GM18499 (cell line): ENCODE data around the gene SENP6.
"Not testable (repeated sequence)": the region's sequence is repeated elsewhere in the genome, so short reads cannot be mapped to it uniquely, and the experiment has no call there.

Source experiments
- ATAC-seq: cut with Tn5 transposase; IDR thresholded peaks from one replicate; pipeline ENCODE4 v1.9.1; 2021; ENCODE audit warnings: moderate number of reproducible peaks; ENCODE audit not compliant: insufficient read depth, unreplicated experiment

The SENP6 gene

GRCh38 chr6:75605635-75606034, 4.0 kb downstream of the SENP6 start:
- ATAC-seq = no peak

GRCh38 chr6:75608304-75608703, 6.6 kb downstream of the SENP6 start:
- no peak for ATAC-seq

GRCh38 chr6:75608956-75609533, 7.4 kb downstream of the SENP6 start:
- ATAC-seq = no peak

DNA sequence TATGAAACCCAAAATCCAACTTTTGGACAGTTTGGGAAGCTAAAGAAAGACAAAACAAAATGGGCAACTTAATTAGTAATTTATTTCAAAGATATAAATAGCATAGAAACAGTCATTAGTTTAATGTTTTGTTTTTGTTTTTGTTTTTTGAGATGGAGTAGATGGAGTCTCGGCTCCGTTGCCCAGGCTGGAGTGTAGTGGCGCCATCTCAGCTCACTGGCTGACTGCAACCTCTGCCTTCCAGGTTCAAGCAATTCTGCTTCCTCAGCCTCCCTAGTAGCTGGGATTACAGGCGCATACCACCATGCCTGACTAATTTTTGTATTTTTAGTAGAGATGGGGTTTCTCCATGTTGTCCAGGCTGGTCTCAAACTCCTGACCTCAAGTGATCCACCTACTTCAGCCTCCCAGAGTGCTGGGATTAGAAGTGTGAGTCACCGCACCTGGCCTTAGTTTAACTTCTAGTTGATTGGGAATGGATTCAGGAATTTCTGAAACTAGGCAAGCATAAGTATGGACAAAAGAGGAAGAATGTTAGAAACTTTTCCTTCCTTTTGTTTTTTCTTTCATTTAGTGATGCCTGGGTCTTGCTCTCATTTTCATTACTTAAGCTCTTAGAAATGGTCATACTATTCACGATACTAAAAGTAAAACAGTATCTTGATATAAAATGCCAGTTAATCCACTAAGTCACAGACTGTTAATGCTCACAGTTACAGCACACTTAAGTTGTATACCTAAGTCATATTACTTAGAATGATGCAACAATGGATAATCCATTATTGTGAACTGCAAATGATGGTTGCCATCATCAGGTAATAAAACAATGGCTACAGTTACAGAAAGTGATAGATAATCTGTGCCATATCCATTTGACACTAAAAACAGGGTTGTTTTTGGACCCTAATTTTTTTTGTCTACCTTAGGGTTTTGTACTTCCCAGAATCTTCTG, 8.2 kb downstream of the SENP6 start:
- ATAC-seq = no peak

GRCh38 chr6:75611011-75611701, 9.5 kb downstream of the SENP6 start:
- ATAC-seq = no peak

DNA sequence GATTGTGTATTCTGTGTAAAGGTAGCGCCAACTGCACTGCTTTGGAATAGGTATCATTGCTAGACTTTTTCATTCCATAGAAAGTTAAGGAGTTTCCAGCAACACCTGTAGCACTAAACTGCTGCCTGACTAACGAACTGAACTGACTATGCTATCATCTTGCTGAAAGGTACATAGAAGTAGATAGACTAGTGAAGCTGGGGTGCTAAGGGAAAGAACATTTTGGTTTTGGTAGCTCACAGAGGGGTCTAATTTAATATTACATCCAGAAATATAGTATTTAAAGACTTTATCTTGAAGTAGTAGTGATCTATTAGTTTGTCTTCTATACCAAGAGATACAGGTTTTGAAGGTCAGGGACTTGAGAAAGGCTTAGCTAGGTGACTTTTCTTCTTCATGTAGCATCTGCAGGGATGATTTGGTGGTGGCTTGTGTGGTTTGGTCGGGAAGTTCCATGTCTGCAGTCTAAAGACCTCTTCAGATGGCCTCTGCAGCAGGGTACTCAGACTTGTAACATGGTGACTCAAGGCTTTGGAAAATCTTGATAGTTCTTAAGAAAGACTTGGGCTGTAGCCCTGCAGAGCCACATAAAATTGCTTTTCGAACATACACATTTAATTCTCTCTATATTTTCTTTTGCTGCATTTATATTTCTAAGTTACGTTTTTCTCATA, 10.2 kb downstream of the SENP6 start:
- ATAC-seq = no peak

- no peak for ATAC-seq
Measured at GRCh38 chr6:75612434-75612833, 10.8 kb downstream of the SENP6 start.

DNA sequence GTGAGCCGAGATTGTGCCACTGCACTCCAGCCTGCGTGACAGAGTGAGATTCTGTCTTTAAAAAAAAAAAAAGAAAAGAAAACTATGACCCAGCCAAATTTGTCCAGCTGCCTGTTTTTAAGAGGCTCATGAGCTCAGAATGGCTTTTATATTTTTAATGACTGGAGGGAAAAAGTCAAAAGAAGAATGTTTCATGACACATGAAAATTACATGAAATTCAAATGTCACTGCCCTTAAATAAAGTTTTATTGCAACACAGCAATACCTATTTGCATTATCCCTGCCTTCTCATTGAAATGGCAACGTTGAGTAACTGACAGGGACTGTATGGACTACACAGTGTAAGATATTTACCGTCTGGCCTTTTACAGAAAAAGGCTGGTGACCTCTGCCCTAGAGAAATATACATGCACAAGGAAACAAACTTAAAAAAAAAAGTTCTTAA, 11.4 kb downstream of the SENP6 start:
- ATAC-seq = no peak

DNA sequence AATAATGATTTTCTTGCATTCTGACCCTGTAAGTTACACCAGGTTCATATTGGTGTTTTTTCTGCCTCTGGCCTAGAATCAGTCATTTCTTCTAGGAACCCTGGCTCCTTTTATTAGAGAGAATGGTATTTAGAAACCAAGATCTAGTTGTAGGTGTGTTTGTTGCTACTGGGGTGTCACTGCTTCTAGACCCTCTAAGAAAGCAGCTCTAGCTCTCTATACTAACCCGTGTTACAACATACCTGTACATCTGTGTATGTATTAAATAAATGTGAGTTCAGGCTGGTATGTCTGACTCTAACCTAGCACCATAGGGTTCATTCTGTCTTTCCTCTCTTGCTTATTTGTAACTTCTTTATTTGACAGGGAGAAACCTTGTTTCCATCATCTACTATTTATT, 16.8 kb downstream of the SENP6 start:
- no peak for ATAC-seq

GRCh38 chr6:75619230-75619899, 17.7 kb downstream of the SENP6 start:
- no peak for ATAC-seq

DNA sequence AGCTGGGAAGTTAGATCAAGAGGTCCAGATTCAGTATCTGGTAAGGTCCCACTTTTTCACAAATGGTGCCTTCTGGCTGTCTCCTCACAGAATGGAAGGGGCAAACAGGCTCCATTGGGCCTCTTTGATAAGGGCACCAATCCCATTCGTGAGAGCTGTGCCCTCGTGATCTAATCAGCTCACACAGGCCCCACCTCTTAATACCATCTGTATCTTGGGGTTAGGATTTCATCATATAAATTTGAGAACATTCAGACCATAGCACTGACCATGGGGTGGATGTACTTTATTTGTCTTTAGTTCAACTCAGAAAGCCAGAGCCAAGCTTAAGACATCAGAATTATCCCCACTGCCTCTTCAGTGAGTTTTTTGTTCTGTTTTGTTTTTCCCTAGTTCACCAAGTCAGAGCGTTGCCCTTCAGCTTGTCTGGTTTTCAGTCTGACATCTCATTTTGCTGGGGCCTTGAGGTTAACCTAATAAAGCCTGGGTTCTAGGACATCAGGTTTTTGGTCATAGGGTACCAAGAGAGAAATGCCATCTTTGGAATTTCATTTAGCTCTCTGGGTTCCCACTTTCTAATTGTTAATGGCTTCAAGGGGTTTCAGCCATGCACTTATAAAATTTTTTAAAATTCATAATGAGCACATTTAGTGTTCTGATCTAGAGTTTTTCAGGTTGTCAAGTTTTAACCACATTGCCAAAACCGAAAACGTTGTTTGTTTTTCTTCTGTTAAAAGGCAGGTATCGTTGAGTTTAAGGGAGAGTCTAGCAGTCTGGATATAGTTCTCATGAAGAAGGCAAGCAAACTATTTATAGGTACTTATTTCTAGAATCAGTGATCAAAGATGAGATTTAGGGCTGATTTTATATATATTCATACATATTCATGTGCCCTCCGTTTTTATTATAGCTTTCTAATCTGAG, 19.0 kb downstream of the SENP6 start:
- no peak for ATAC-seq

DNA sequence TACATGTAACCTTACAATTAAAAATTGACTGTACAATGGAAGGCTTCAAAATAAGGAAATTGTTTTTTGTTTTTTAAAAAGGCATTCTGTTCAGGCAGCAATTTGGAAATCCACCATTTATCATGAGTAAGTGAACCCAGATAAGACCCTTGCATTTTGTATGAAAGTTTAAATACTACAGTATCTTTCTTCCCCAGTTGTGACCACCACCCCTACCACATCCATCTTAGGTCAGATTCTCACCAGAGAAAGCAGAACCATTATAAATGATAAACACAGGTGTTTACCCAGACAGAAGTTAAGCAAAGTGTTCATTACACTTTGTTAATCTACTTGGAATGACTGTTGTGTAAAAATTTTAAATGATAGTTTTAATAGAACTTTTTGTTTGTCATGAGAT, 20.2 kb downstream of the SENP6 start:
- ATAC-seq = no peak

GRCh38 chr6:75623491-75623890, 21.8 kb downstream of the SENP6 start:
- ATAC-seq = no peak

GRCh38 chr6:75624335-75624734, 22.7 kb downstream of the SENP6 start:
- no peak for ATAC-seq

- ATAC-seq = no peak
Measured at GRCh38 chr6:75624988-75625387, 23.3 kb downstream of the SENP6 start.

DNA sequence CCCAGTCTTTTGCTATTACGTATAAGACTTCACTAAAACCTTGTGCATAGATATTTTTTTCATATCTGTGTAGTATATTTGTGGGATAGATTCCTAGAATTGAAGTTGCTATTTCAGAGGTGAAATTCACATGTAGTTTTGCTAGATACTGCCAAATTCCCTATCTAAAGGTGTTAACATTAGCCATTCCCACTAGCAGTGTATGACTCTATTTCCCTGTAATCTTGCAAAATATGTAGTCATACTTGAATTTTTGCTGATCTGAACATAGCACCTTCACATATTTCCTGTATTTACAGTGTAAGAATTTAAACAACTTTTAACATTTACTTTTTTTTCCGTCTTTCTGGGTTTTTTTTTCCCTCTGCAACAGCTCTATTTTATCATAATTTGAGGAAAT, 24.9 kb downstream of the SENP6 start:
- no peak for ATAC-seq

GRCh38 chr6:75627708-75628107, 26.0 kb downstream of the SENP6 start:
- ATAC-seq = not testable (repeated sequence)

- no peak for ATAC-seq
Measured at GRCh38 chr6:75631859-75632635, 30.4 kb downstream of the SENP6 start.
